KMS-11 (cell line): ENCODE results near the gene TRMU.

ENCODE experiments used
- H2AFZ ChIP-seq: fragments of 200-600 bp; sonication (generic); 2 replicates; pipeline ENCODE4 v1.6.1; 2016; ENCODE audit warnings: antibody characterized with exemption, mixed run types, low read depth
- H3K27ac ChIP-seq: fragments of 200-600 bp; sonication (generic); 2 replicates; pipeline ENCODE4 v1.6.1; 2016; ENCODE audit warnings: mild to moderate bottlenecking, mixed run types
- H3K27me3 ChIP-seq: fragments of 200-600 bp; sonication (generic); 2 replicates; pipeline ENCODE4 v1.6.1; 2017; ENCODE audit warnings: mild to moderate bottlenecking, low read depth, mixed run types, moderate library complexity; ENCODE audit not compliant: insufficient read depth
- H3K36me3 ChIP-seq: fragments of 200-600 bp; sonication (generic); 2 replicates; pipeline ENCODE4 v1.6.1; 2017; ENCODE audit warnings: mild to moderate bottlenecking, mixed run types; ENCODE audit not compliant: insufficient read depth
- H3K4me1 ChIP-seq: fragments of 200-600 bp; sonication (generic); 2 replicates; pipeline ENCODE4 v1.6.1; 2016; ENCODE audit warnings: mild to moderate bottlenecking, low read depth, mixed run types; ENCODE audit not compliant: poor library complexity, severe bottlenecking
- H3K4me2 ChIP-seq: fragments of 200-600 bp; sonication (generic); 2 replicates; pipeline ENCODE4 v1.7.0; 2016; ENCODE audit warnings: mild to moderate bottlenecking, mixed run types
- H3K4me3 ChIP-seq: fragments of 200-600 bp; sonication (generic); IDR thresholded peaks from 2 replicates; pipeline ENCODE4 v1.6.1; 2017; ENCODE audit warnings: low read depth, low read length, mixed read lengths; ENCODE audit not compliant: insufficient read depth
- H3K79me2 ChIP-seq: fragments of 200-600 bp; sonication (generic); 2 replicates; pipeline ENCODE4 v1.6.1; 2016; ENCODE audit warnings: low read depth, mixed run types; ENCODE audit not compliant: insufficient read depth
- H3K9ac ChIP-seq: fragments of 200-600 bp; sonication (generic); 2 replicates; pipeline ENCODE4 v1.6.1; 2016; ENCODE audit warnings: mild to moderate bottlenecking, mixed run types
- H4K20me1 ChIP-seq: fragments of 200-600 bp; sonication (generic); 2 replicates; pipeline ENCODE4 v1.6.1; 2016; ENCODE audit warnings: mild to moderate bottlenecking, mixed run types; ENCODE audit not compliant: insufficient read depth
- TF ChIP-seq, protein P1 (sequence below): fragments of 200-600 bp; sonication (generic); conservative IDR thresholded peaks from 2 replicates; pipeline ENCODE4 v1.6.1; 2017; ENCODE audit warnings: low read depth, mild to moderate bottlenecking, antibody characterized with exemption, low read length, moderate library complexity, mixed read lengths

Gene TRMU

DNA sequence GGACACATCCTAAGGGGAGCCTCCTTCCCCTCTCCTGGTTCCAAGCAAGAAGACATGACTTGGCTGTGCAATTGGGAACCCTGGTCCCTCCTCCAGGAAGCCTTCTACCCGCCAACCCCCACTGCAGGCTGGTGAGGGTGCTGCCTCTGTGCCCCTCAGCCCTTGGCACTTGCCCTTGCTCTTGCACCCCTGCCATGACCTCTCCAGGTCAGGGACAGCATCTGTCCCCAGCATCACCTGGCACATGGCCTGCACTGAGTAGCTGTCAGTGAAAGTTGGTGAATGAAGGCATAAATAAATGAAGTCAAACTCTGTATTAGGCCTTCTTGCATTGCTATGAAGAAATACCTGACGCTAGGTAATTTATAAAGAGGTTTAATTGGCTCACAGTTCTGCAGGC, 40.7 kb upstream of the TRMU start:
- Histone ChIP-seq H4K20me1 (no peaks in the 10 kb centered on the region), H3K4me3 (no peak overlapping the region), H3K79me2 (peaks cover 27% of the 10 kb centered on the region), H3K27me3 (no peaks in the 10 kb centered on the region), H3K27ac (no peak overlapping the region), H2AFZ (no peak overlapping the region), H3K36me3 (peaks cover 3% of the 10 kb centered on the region; the same call in 1 of the 2 replicates), H3K4me2 (peak overlapping the region; percentile 81; the same call in 1 of the 2 replicates), H3K9ac (no peak overlapping the region), H3K4me1 (peaks cover 52% of the 10 kb centered on the region)
- TF ChIP-seq, protein P1, sequence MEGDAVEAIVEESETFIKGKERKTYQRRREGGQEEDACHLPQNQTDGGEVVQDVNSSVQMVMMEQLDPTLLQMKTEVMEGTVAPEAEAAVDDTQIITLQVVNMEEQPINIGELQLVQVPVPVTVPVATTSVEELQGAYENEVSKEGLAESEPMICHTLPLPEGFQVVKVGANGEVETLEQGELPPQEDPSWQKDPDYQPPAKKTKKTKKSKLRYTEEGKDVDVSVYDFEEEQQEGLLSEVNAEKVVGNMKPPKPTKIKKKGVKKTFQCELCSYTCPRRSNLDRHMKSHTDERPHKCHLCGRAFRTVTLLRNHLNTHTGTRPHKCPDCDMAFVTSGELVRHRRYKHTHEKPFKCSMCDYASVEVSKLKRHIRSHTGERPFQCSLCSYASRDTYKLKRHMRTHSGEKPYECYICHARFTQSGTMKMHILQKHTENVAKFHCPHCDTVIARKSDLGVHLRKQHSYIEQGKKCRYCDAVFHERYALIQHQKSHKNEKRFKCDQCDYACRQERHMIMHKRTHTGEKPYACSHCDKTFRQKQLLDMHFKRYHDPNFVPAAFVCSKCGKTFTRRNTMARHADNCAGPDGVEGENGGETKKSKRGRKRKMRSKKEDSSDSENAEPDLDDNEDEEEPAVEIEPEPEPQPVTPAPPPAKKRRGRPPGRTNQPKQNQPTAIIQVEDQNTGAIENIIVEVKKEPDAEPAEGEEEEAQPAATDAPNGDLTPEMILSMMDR: no peak

DNA sequence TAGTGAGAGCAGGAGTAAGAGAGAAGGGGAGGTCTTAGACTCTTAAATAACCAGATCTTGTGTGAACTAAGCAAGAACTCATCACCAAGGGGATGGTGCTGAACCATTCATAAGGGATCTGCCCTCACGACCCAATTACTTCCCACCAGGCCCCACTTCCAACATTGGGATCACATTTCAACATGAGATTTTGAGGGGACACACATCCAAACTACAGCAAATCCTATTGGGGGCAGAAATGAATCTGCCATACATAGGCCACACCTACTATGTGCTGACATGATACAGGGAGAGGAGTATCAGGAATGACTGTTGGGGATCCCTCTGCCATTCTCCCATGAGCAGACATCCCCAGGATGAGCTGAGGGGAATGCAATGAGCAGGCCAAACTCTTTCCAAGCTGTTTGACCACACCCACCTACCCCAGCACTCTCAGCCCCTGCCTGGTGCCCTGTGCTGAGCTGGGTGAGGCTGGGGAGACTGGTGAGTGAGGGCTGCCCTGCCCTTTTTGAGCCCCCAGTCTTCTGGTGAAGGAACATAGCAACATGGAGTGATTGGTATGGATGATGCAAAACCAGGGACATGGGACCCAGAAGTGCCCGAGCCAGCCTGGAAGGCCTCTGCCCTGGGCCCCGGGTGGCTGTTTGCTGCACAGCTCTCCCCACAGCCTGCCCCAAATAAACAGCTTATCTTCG, 40.1 kb upstream of the TRMU start:
- no peak overlapping the region for H3K4me3 ChIP-seq
- TF ChIP-seq, protein P1: no peak

GRCh38 chr22:46296257-46297150, 39.0 kb upstream of the TRMU start, which contains the start of gene GTSE1:
Gene GTSE1 (plus strand): TSS chr22:46296870. CDS start chr22:46297401, 531 bp downstream.
- Histone ChIP-seq H3K4me2 (peak within 1 kb of the TSS; percentile 97), H3K27me3 (no peaks in the 10 kb centered on the region), H2AFZ (peak within 1 kb of the TSS; percentile 57), H3K27ac (peak within 1 kb of the TSS; percentile 77), H3K4me3 (no peak within 1 kb of the TSS), H3K79me2 (peaks cover 43% of the 10 kb centered on the region), H3K36me3 (peaks cover 3% of the 10 kb centered on the region; the same call in 1 of the 2 replicates), H3K4me1 (peaks cover 52% of the 10 kb centered on the region), H3K9ac (peak within 1 kb of the TSS; percentile 69), H4K20me1 (no peaks in the 10 kb centered on the region)
- TF ChIP-seq, protein P1: no peak

More for the DNA sequence above, 40.1 kb upstream of the TRMU start:
- peak overlapping the region; percentile 77 for H3K27ac ChIP-seq
- peak overlapping the region; percentile 57 for H2AFZ ChIP-seq
- peaks cover 52% of the 10 kb centered on the region for H3K4me1 ChIP-seq
- no peaks in the 10 kb centered on the region for H3K27me3 ChIP-seq
- peaks cover 3% of the 10 kb centered on the region; the same call in 1 of the 2 replicates for H3K36me3 ChIP-seq
- peaks cover 33% of the 10 kb centered on the region for H3K79me2 ChIP-seq
- H3K4me2 ChIP-seq: peak overlapping the region; percentile 81
- H4K20me1 ChIP-seq: no peaks in the 10 kb centered on the region
- peak overlapping the region; percentile 69; the same call in 1 of the 2 replicates for H3K9ac ChIP-seq

DNA sequence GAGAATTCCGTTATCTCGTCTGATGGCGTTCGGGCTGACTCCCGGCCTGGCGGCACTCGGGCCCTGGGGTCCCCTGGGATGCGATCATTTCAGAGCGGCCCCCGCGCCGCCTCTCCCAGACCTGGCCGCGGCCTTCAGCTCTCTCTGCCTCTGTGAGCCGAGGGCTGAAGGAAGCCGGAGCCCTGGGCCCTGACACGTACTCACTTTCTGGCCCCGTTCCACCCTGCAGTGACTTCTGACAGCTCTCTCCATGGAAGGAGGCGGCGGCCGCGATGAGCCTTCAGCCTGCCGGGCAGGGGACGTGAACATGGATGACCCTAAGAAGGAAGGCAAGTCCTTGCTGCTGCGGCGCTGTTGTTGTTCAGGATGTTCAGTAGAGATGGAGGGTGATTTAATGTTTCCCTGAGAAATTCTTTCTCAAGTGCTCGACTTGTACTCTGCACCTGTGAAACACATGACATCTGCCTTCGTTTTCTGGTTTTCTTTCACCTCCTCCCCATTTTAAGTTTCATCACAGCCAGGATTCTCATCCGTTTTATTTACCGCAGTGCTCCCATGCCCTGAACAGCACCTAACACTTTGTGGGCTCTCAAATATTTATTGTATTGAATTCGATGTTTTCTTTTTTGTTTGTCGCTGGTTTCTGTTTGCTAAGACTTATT, 38.2 kb upstream of the TRMU start:
- Histone ChIP-seq H3K36me3 (peaks cover 3% of the 10 kb centered on the region; the same call in 1 of the 2 replicates), H3K4me2 (peak overlapping the region; percentile 97), H4K20me1 (no peaks in the 10 kb centered on the region), H3K27ac (peak overlapping the region; percentile 51; the same call in 1 of the 2 replicates), H3K4me1 (peaks cover 52% of the 10 kb centered on the region), H2AFZ (peak overlapping the region; percentile 43), H3K9ac (peak overlapping the region; percentile 50), H3K4me3 (no peak overlapping the region), H3K27me3 (no peaks in the 10 kb centered on the region), H3K79me2 (peaks cover 49% of the 10 kb centered on the region)
- TF ChIP-seq, protein P1: no peak
